ENCODE measurements around the gene MUC5AC. TPM values are rescaled to one million over a fixed set of nuclear protein-coding genes. Genes with fewer than 3 reads are reported as not detected.
"Not testable (repeated sequence)": the region's sequence is repeated elsewhere in the genome, so short reads cannot be mapped to it uniquely, and the experiment has no call there.

The MUC5AC gene
- polyA plus RNA-seq, 1 donor from 2014 or later = not detected

DNA sequence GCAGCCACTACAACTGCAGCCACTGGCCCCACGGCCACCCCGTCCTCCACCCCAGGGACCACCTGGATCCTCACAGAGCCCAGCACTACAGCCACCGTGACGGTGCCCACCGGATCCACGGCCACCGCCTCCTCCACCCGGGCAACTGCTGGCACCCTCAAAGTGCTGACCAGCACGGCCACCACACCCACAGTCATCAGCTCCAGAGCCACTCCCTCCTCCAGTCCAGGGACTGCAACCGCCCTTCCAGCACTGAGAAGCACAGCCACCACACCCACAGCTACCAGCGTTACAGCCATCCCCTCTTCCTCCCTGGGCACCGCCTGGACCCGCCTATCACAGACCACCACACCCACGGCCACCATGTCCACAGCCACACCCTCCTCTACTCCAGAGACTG, 88.5 kb downstream of the MUC5AC start:
- not testable (repeated sequence) for H3K4me2 ChIP-seq (ENCODE audit: low read length); H3K79me2 ChIP-seq (replicated peaks; ENCODE audit: insufficient read depth, low read length); H3K36me3 ChIP-seq (ENCODE audit: insufficient read depth, low read length); H3K9ac ChIP-seq (ENCODE audit: low read length); H3K4me3 ChIP-seq (ENCODE audit: low read length); H2AFZ ChIP-seq (ENCODE audit: low read depth, low read length); H3K27ac ChIP-seq (ENCODE audit: low read length); H4K20me1 ChIP-seq (ENCODE audit: insufficient read depth); H3F3A ChIP-seq (ENCODE audit: insufficient read depth, low read length, poor library complexity, severe bottlenecking); H3K9me2 ChIP-seq (ENCODE audit: insufficient read depth, low read length); H3K27me3 ChIP-seq (ENCODE audit: insufficient read depth, low read depth, low read length); H3K9me3 ChIP-seq (ENCODE audit: low read length)

DNA sequence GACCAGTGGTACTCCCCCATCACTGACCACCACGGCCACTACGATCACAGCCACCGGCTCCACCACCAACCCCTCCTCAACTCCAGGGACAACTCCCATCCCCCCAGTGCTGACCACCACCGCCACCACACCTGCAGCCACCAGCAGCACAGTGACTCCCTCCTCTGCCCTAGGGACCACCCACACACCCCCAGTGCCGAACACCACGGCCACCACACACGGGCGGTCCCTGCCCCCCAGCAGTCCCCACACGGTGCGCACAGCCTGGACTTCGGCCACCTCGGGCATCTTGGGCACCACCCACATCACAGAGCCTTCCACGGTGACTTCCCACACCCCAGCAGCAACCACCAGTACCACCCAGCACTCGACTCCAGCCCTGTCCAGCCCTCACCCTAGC, 89.3 kb downstream of the MUC5AC start:
- not testable (repeated sequence) for H2AFZ ChIP-seq (ENCODE audit: low read depth, low read length); H3K9me3 ChIP-seq (ENCODE audit: low read length); H3F3A ChIP-seq (ENCODE audit: insufficient read depth, low read length, poor library complexity, severe bottlenecking); H3K9me2 ChIP-seq (ENCODE audit: insufficient read depth, low read length); H3K79me2 ChIP-seq (replicated peaks; ENCODE audit: insufficient read depth, low read length); H3K9ac ChIP-seq (ENCODE audit: low read length); H3K36me3 ChIP-seq (ENCODE audit: insufficient read depth, low read length); H3K27ac ChIP-seq (ENCODE audit: low read length); H4K20me1 ChIP-seq (ENCODE audit: insufficient read depth); H3K27me3 ChIP-seq (ENCODE audit: insufficient read depth, low read depth, low read length); H3K4me2 ChIP-seq (ENCODE audit: low read length); H3K4me3 ChIP-seq (ENCODE audit: low read length)

DNA sequence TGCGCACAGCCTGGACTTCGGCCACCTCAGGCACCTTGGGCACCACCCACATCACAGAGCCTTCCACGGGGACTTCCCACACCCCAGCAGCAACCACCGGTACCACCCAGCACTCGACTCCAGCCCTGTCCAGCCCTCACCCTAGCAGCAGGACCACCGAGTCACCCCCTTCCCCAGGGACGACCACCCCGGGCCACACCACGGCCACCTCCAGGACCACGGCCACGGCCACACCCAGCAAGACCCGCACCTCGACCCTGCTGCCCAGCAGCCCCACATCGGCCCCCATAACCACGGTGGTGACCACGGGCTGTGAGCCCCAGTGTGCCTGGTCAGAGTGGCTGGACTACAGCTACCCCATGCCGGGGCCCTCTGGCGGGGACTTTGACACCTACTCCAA, 91.2 kb downstream of the MUC5AC start:
- not testable (repeated sequence) for H3K4me2 ChIP-seq (ENCODE audit: low read length); H3K4me3 ChIP-seq (ENCODE audit: low read length); H3K36me3 ChIP-seq (ENCODE audit: insufficient read depth, low read length); H3K9me3 ChIP-seq (ENCODE audit: low read length); H3F3A ChIP-seq (ENCODE audit: insufficient read depth, low read length, poor library complexity, severe bottlenecking); H3K27me3 ChIP-seq (ENCODE audit: insufficient read depth, low read depth, low read length); H3K27ac ChIP-seq (ENCODE audit: low read length); H2AFZ ChIP-seq (ENCODE audit: low read depth, low read length); H3K9me2 ChIP-seq (ENCODE audit: insufficient read depth, low read length); H4K20me1 ChIP-seq (ENCODE audit: insufficient read depth); H3K79me2 ChIP-seq (replicated peaks; ENCODE audit: insufficient read depth, low read length); H3K9ac ChIP-seq (ENCODE audit: low read length)

- not testable (repeated sequence) for H3K4me3 ChIP-seq (ENCODE audit: low read length); H3K9me3 ChIP-seq (ENCODE audit: low read length); H3K79me2 ChIP-seq (replicated peaks; ENCODE audit: insufficient read depth, low read length); H3K27me3 ChIP-seq (ENCODE audit: insufficient read depth, low read depth, low read length); H2AFZ ChIP-seq (ENCODE audit: low read depth, low read length); H3K4me2 ChIP-seq (ENCODE audit: low read length); H3K9ac ChIP-seq (ENCODE audit: low read length); H3K27ac ChIP-seq (ENCODE audit: low read length); H3K36me3 ChIP-seq (ENCODE audit: insufficient read depth, low read length); H3K9me2 ChIP-seq (ENCODE audit: insufficient read depth, low read length); H4K20me1 ChIP-seq (ENCODE audit: insufficient read depth); H3F3A ChIP-seq (ENCODE audit: insufficient read depth, low read length, poor library complexity, severe bottlenecking)
Measured at GRCh38 chr11:1250411-1250810, 92.7 kb downstream of the MUC5AC start.

Other genes with a start within 250 kb of the MUC5AC start
- 51.2 and 81.3 TPM in 2 replicates for gene CHID1, start 247.1 kb upstream of the MUC5AC start, polyA plus RNA-seq
- 46.5 and 46.8 TPM in 2 replicates for gene AP2A2, start 232.1 kb upstream of the MUC5AC start, polyA plus RNA-seq
- not detected in 2 replicates for gene MUC6, start 121.2 kb upstream of the MUC5AC start, polyA plus RNA-seq
- gene MUC2, start 83.1 kb upstream of the MUC5AC start, polyA plus RNA-seq = not detected in 2 replicates
- not detected in 2 replicates for gene MUC5B, start 65.1 kb downstream of the MUC5AC start, polyA plus RNA-seq
- gene TOLLIP, start 151.7 kb downstream of the MUC5AC start, polyA plus RNA-seq = 24.1 and 31.4 TPM in 2 replicates
- 47.5 and 58.2 TPM in 2 replicates for gene BRSK2, start 232.0 kb downstream of the MUC5AC start, polyA plus RNA-seq